NCI-H774 (cell line): Measurements from ENCODE around the gene SELENOM.
"Not testable (repeated sequence)": the region's sequence is repeated elsewhere in the genome, so short reads cannot be mapped to it uniquely, and the experiment has no call there.

Experiments
- DNase-seq: peaks from one replicate; lab custom pipeline; 2025; lab: John Stamatoyannopoulos, UW

SELENOM gene

DNA sequence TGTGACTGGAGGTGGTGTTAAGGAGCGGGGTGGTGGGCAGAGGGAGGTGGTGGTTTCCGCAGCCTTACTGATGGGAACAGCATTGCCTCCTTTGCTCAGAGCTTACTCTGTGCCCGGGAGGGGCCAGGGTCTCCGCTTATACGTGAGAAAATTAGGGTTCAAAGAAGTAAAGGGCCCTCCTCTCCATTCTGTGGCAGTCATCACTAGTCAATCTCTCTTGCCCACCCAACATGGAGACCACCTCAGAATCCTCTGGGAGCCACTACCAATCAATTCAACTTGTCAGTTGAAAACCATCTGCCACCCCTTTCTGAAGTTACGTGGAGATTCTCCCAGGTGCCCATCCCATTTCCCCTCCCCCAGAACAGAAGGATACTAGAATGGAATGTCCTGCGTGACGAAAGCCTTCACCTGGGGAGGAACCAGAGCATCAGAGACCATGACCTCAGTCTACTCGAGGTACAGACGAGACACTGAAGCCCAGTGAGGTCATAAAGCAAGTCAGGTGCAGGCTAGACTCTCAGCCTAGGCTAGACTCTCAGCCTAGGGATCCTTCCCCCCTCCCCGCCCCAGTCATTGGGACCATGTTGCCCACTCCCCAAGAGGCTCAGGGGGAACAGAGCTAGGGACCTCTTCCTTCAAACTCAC lies 2.0 kb downstream of the SELENOM start:
- no peak for DNase-seq

- no peak for DNase-seq
Observed at GRCh38 chr22:31104869-31105268, 2.5 kb downstream of the SELENOM start.

- DNase-seq = no peak
Observed at GRCh38 chr22:31103899-31104694, 3.3 kb downstream of the SELENOM start.

GRCh38 chr22:31103111-31103510 lies 4.3 kb downstream of the SELENOM start:
- DNase-seq = no peak

DNA sequence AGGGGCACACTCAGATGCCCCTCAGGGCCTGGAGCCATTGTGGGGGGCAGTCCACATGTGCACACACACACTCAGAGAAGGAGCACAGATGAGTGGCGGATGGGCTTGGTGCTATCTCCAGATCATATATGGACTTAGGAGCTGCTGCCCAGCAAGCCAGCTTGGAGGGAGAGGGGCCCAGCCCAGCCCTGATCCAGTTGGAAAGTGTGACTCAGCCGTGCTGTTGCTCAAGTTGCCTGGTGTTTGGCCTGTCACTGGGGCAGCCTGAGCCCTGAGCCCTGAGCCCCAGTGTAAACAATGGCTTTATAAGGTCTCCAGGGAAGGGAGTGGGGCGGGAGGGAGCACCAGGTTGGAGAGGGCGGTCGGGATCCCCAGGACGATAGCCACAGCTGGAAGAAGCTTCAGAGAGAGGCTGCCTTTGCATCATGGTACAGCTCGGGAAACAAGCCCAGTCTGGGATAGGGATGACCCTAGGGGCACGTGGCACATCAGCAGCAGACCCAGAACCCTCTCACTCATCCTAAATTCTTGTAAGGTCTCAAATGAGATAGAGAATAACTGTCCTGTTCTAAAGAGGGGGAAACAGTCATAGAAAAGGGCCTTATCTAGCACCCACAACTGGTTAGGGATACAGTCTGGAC lies 4.8 kb downstream of the SELENOM start:
- DNase-seq = no peak

- no peak for DNase-seq
Observed at GRCh38 chr22:31100762-31101525, 6.4 kb downstream of the SELENOM start.

DNA sequence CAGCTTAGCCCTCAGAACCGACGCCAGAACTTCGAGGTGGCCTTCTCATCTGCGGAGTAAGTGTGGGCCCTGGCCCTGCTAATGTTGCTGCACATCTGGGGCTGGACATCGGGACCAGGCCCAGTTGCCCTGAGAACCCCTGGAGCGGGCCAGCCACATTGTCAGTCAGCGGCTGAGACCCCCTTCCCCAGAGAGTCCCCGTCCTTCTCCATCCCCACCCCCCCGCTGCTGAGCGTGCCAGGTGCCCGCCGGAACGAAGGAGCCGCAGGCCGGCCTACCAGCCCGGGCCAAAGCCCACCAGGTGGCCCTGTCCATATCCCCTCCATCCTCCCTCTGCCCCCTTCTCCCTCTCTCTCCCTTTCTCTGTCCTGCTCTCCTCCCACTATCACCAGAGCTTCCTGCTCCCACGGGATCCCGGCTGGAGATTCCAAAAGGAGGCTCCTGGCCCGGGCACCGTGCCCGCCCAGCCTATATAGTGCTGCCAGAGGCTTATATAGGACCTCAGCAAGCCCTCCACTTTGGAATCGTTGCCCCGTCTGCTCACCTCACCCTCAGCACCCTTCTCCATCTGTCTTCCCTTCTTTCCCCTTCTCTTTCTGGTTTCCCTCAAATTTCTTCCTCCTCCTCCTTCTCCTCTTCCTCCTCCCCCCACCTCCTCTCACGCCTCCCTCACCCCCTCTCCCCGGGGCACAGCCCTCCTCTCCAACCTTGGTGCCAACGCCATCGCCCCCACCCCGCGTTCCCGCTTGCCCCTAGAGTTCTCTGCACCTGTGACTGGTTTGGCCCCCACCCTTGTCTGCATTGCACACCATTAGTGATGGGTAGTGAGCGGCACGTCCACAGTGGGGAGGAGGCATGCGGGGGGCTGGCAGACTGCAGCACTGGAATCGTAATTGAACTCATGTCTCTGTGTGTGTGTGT lies 7.3 kb downstream of the SELENOM start:
- no peak for DNase-seq

- no peak for DNase-seq
Observed at GRCh38 chr22:31099386-31099785, 8.0 kb downstream of the SELENOM start.

DNA sequence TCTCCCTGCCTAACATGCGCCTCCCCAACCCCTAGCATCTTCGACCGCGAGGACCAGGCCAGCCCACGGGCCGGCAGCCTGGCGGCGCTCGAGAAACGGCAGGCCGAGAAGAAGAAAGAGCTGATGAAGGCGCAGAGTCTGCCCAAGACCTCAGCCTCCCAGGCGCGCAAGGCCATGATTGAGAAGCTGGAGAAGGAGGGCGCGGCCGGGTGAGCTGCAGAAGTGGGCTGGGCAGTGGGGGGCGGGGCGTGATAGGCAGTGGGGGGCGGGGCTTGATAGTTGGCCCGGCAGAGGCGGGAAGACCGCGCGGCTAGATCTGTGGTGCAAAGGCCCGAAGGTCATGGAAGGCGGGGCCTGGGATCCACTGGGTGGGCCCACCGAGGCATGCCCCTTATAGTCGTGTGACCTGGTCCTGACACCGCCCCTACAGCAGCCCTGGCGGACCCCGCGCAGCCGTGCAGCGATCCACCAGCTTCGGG lies 8.7 kb downstream of the SELENOM start:
- DNase-seq = no peak

DNA sequence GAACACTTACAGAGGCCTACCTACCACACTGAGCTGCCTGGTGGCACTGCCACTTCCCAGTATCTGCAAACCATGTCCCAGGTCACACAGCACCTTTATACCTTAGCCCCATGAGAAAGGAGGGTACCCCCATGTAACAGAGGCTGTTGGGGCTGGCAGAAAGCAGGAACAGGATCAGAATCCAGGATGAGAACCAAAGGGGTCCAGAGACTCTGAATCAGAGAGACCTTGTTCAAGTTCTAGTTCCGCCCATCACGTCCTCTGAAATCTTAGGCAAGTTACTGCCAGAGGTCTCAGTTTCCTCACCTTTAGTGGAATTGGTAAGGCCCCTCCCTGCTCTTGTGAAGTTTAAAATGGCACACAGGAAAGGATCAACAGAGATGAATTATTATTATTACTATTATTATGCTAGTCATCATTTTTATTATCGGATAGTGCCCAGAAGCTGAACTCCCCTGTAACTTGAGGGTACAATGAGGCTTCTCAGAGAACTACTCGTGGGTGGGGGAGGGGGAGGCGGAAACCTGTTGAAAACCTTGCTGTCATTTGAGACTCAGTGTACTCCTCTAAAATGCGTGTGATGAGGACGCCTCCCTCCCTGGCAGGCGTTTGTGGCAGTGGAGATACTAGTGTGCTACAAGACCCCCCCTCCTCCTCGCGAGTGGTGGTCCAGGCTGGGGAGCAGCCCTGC lies 9.3 kb downstream of the SELENOM start:
- DNase-seq = no peak

DNA sequence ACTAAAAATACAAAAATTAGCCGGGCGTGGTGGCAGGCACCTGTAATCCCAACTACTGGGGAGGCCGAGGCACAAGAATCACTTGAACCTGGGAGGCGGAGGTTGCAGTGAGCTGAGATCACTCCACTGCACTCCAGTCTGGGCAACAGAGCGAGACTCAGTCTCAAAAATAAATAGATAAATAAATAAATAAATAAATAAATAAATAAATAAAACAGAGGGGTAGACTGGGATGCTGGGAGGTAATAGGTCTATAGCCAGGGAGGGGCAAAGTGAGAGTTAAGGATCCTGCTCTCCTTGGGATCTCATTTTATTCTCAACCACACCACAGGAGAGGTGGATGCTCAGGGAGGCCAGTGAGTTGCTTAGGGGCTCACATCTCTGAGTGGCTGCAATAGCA lies 9.8 kb downstream of the SELENOM start:
- not testable (repeated sequence) for DNase-seq

DNA sequence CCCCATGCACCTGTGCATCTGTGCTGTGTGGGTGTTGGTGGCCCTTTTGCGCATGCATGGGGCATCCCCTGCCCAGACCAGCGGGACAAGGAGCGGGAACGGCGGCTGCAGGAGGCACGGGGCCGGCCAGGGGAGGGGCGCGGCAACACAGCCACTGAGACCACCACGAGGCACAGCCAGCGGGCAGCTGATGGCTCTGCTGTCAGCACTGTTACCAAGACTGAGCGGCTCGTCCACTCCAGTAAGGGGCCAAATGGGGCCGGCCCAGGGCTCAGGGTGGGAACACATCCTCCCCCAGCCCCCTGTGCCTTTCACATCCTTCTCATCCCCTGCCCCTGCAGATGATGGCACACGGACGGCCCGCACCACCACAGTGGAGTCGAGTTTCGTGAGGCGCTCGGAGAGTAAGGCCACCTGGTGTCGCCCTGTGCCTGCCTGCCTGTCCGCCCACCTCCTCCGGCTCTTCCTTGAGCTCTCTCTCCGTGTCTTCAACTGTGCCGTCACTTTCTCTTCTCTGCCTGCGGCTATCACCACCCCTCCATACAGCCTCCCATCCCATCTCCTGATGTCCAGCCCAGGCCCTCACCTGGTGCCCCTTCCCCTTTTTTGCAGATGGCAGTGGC lies 10.6 kb downstream of the SELENOM start:
- DNase-seq = no peak

DNA sequence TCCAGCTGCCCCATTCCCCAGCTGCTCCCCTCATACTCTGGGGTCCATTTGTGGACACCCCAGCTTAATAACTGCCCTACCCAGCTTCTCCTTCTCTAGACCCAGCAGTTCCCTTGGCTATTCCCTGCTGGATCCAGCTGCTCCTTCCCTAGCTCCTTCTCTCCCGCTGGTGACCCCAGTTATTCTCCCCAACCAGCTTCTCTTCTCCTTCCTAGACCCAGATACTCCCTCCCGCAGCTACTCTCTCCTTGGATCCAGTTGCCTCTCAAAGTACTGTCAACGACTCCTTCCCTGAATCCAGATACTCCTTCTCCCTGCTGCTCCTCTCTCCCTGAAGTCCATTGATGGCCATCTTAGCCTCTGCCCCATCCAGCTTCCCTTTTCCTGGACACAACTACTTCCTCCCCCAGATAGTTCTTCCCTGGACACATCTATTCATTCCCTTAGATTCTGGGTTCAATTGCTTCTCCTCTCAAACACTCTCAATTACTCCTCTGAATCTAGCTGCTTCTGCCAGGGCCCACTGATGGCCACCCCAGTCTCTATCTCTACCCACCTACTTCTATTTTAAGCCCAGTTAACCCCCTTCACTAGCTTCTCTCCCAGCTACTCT lies 11.6 kb downstream of the SELENOM start:
- DNase-seq = no peak

GRCh38 chr22:31094741-31095140 lies 12.6 kb downstream of the SELENOM start:
- DNase-seq = no peak

DNA sequence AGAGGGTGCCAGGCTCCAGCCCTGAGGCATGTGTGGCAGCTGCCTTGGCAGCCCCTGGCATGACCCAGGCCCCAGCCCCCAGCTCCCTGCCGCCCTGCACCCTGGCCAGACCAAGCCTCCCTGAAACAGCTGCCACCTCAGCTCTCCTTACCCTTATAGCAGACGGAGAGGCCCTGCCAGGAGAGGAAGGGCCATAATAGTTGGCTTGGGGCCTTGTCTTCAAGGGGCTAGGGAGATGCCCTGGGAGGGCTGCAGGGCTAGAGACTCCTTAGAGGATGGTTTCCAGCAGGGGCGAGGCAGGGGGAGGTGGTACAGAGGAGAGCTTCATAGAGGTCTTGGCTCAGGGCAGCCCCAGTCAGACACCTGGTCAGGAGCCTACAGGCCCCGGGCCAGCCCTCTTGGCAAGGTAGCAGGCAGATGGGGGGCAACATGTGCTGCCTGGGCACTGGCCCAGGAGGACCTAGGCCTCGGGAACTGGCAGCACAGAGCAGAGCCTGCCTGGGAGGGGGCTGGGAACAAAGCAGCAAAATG lies 13.3 kb downstream of the SELENOM start:
- no peak for DNase-seq

GRCh38 chr22:31093086-31093850 lies 14.1 kb downstream of the SELENOM start:
- DNase-seq = no peak

DNA sequence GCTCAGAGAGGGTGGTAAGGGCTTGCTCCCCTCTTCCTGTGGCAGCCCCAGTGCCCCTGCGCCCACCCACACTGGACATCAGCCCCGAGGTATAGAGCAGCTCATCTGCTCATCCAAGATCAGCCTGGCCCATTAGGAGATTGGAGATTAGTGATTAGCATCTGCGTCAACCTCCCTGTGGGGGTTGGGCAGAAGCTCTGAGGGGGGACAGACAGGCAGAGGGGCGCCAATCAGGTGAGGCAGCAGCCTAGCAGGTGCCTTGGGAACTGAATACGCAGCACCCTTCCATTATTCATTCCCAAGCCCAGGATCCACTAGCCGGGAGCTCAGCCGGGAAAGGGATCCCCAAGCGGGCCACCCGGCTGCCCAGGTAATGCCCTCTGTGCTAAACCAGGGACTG lies 15.2 kb downstream of the SELENOM start:
- no peak for DNase-seq

DNA sequence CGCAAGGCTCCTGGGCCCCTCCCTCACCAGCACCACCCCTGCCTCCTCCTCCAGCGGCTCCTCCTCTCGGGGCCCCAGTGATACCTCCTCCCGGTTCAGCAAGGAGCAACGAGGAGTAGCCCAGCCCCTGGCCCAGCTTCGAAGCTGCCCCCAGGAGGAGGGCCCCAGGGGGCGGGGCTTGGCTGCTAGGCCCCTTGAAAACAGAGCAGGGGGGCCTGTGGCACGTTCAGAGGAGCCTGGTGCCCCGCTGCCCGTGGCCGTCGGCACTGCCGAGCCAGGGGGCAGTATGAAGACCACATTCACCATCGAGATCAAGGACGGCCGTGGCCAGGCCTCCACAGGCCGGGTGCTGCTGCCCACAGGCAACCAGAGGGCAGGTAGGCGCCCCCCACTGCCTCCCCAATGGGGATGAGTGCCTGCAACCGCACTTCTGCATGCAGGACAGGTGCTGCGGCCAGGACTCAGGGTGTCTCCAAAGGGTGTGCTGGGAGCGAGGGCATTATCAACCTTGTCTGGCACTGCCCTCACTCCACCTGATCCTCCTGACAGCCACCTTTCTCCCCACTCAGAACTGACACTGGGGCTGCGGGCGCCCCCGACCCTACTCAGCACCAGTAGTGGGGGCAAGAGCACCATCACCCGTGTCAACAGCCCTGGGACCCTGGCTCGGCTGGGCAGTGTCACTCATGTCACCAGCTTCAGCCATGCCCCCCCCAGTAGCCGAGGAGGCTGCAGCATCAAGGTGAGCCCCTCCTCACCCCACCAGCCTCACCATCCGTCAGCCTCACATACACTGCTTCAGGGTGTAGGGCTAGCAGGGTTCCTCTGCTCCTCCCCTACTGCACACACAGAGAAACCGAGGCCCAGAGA lies 16.0 kb downstream of the SELENOM start:
- DNase-seq = no peak
